CD4-positive, alpha-beta T cell treated with Interleukin-15 for 1 hour (primary cell): ENCODE data around the gene POTEI.
"Not testable (repeated sequence)": the region's sequence is repeated elsewhere in the genome, so short reads cannot be mapped to it uniquely, and the experiment has no call there.

ENCODE experiments used
- DNase-seq: peaks from one replicate; pipeline ENCODE4 v3.0.0-alpha.2; 2020

Gene POTEI

GRCh38 chr2:130509228-130509627, at the start of gene POTEI:
Gene POTEI (minus strand): TSS chr2:130509328. CDS start chr2:130509235, 93 bp downstream.
- not testable (repeated sequence) for DNase-seq

- not testable (repeated sequence) for DNase-seq
These were observed 47.3 kb upstream of the POTEI start for GRCh38 chr2:130556441-130556840.

- not testable (repeated sequence) for DNase-seq
These were observed 45.0 kb upstream of the POTEI start for GRCh38 chr2:130554178-130554577.

GRCh38 chr2:130549475-130549874, 40.3 kb upstream of the POTEI start:
- not testable (repeated sequence) for DNase-seq

- DNase-seq, result not testable (repeated sequence)
These were observed 39.3 kb upstream of the POTEI start for GRCh38 chr2:130548418-130548817.

- not testable (repeated sequence) for DNase-seq
These were observed 35.9 kb upstream of the POTEI start for GRCh38 chr2:130544978-130545377.

GRCh38 chr2:130543785-130544528, 34.8 kb upstream of the POTEI start:
- DNase-seq, result not testable (repeated sequence)

- DNase-seq, result not testable (repeated sequence)
These were observed 33.7 kb upstream of the POTEI start for GRCh38 chr2:130542789-130543188.

GRCh38 chr2:130538271-130538670, 29.1 kb upstream of the POTEI start:
- not testable (repeated sequence) for DNase-seq

- DNase-seq, result not testable (repeated sequence)
These were observed 27.5 kb upstream of the POTEI start for GRCh38 chr2:130536654-130537053.

GRCh38 chr2:130531672-130532071, 22.5 kb upstream of the POTEI start:
- not testable (repeated sequence) for DNase-seq

- DNase-seq, result not testable (repeated sequence)
These were observed 22.1 kb upstream of the POTEI start for GRCh38 chr2:130531225-130531624.

GRCh38 chr2:130530212-130530611, 21.1 kb upstream of the POTEI start:
- DNase-seq, result not testable (repeated sequence)

- not testable (repeated sequence) for DNase-seq
These were observed 20.4 kb upstream of the POTEI start for GRCh38 chr2:130529545-130529944.

GRCh38 chr2:130527365-130527967, 18.3 kb upstream of the POTEI start:
- not testable (repeated sequence) for DNase-seq

- DNase-seq, result not testable (repeated sequence)
These were observed 13.3 kb upstream of the POTEI start for GRCh38 chr2:130522390-130522789.

- DNase-seq, result not testable (repeated sequence)
These were observed 11.9 kb upstream of the POTEI start, which contains the start of gene CFC1B for GRCh38 chr2:130520992-130521391. Gene CFC1B (plus strand): TSS chr2:130521222. CDS start chr2:130521485, 263 bp downstream.

- not testable (repeated sequence) for DNase-seq
These were observed 9.5 kb upstream of the POTEI start for GRCh38 chr2:130518516-130519106.

- DNase-seq, result not testable (repeated sequence)
These were observed 2.8 kb upstream of the POTEI start for GRCh38 chr2:130511747-130512451.

- DNase-seq, result not testable (repeated sequence)
These were observed 1.9 kb upstream of the POTEI start for GRCh38 chr2:130510807-130511746.

- not testable (repeated sequence) for DNase-seq
These were observed 18.1 kb downstream of the POTEI start for GRCh38 chr2:130491073-130491472.

GRCh38 chr2:130455413-130455812, 53.7 kb downstream of the POTEI start:
- DNase-seq, result not testable (repeated sequence)
